Measurements from ENCODE around the gene CTSF. TPM values are rescaled to one million over a fixed set of nuclear protein-coding genes. Genes with fewer than 3 reads are reported as not detected.
"Not testable (repeated sequence)": the region's sequence is repeated elsewhere in the genome, so short reads cannot be mapped to it uniquely, and the experiment has no call there.

Gene CTSF
- total RNA-seq, 1 experiment from 2014 or later = 4.5 TPM

GRCh38 chr11:66541892-66542291 is 26.5 kb downstream of the CTSF start:
- H3K9me3 ChIP-seq (replicated peaks) = no peaks in the 10 kb centered on the region
- H3K27ac ChIP-seq = no peak overlapping the region
- no peak overlapping the region for H3K4me3 ChIP-seq
- no peak for DNase-seq
- H3K27me3 ChIP-seq = no peaks in the 10 kb centered on the region
- no peaks in the 10 kb centered on the region for H3K4me1 ChIP-seq
- H3K36me3 ChIP-seq = no peaks in the 10 kb centered on the region

- H3K4me3 ChIP-seq; H3K9me3 ChIP-seq (replicated peaks); H3K27me3 ChIP-seq; H3K36me3 ChIP-seq; H3K4me1 ChIP-seq; H3K27ac ChIP-seq; DNase-seq: not testable (repeated sequence)
Measured at GRCh38 chr11:66540598-66540997, 27.8 kb downstream of the CTSF start.

- Histone ChIP-seq H3K4me3 (no peak overlapping the region), H3K27ac (no peak overlapping the region), H3K9me3 (replicated peaks) (no peaks in the 10 kb centered on the region), H3K4me1 (no peaks in the 10 kb centered on the region), H3K27me3 (no peaks in the 10 kb centered on the region), H3K36me3 (no peaks in the 10 kb centered on the region)
- DNase-seq = no peak
Measured at GRCh38 chr11:66539870-66540213, 28.6 kb downstream of the CTSF start.

- Histone ChIP-seq H3K27ac (no peak overlapping the region), H3K4me3 (no peak overlapping the region), H3K4me1 (no peaks in the 10 kb centered on the region), H3K27me3 (no peaks in the 10 kb centered on the region), H3K9me3 (replicated peaks) (no peaks in the 10 kb centered on the region), H3K36me3 (no peaks in the 10 kb centered on the region)
- DNase-seq = no peak
Measured at GRCh38 chr11:66539170-66539869, 29.1 kb downstream of the CTSF start.

GRCh38 chr11:66532784-66533183 is 35.6 kb downstream of the CTSF start:
- H3K9me3 ChIP-seq (replicated peaks) = no peaks in the 10 kb centered on the region

GRCh38 chr11:66531841-66532240 is 36.6 kb downstream of the CTSF start:
- no peak for DNase-seq
- H3K4me3 ChIP-seq = no peak overlapping the region
- H3K27ac ChIP-seq = no peak overlapping the region
- no peaks in the 10 kb centered on the region for H3K36me3 ChIP-seq
- no peaks in the 10 kb centered on the region for H3K4me1 ChIP-seq
- H3K27me3 ChIP-seq = no peaks in the 10 kb centered on the region
- no peaks in the 10 kb centered on the region for H3K9me3 ChIP-seq (replicated peaks)

More at GRCh38 chr11:66532784-66533183, 35.6 kb downstream of the CTSF start:
- DNase-seq = no peak
- Histone ChIP-seq H3K4me1 (no peaks in the 10 kb centered on the region), H3K27ac (no peak overlapping the region), H3K36me3 (no peaks in the 10 kb centered on the region), H3K4me3 (no peak overlapping the region), H3K27me3 (no peaks in the 10 kb centered on the region)

- Histone ChIP-seq H3K4me3 (no peak overlapping the region), H3K27ac (no peak overlapping the region), H3K36me3 (no peaks in the 10 kb centered on the region), H3K27me3 (no peaks in the 10 kb centered on the region), H3K9me3 (replicated peaks) (no peaks in the 10 kb centered on the region), H3K4me1 (no peaks in the 10 kb centered on the region)
- DNase-seq = no peak
Measured at GRCh38 chr11:66530927-66531709, 37.3 kb downstream of the CTSF start.

GRCh38 chr11:66529655-66530054 is 38.8 kb downstream of the CTSF start:
- Histone ChIP-seq H3K27me3 (no peaks in the 10 kb centered on the region), H3K4me1 (no peaks in the 10 kb centered on the region), H3K4me3 (no peak overlapping the region), H3K36me3 (no peaks in the 10 kb centered on the region), H3K9me3 (replicated peaks) (no peaks in the 10 kb centered on the region), H3K27ac (no peak overlapping the region)
- no peak for DNase-seq

- no peak overlapping the region for H3K4me3 ChIP-seq
- H3K36me3 ChIP-seq = no peaks in the 10 kb centered on the region
- DNase-seq = no peak
- no peaks in the 10 kb centered on the region for H3K27me3 ChIP-seq
- no peaks in the 10 kb centered on the region for H3K9me3 ChIP-seq (replicated peaks)
- no peak overlapping the region for H3K27ac ChIP-seq
- H3K4me1 ChIP-seq = no peaks in the 10 kb centered on the region
Measured at GRCh38 chr11:66529069-66529468, 39.3 kb downstream of the CTSF start.

GRCh38 chr11:66524304-66525040 is 43.9 kb downstream of the CTSF start:
- Histone ChIP-seq H3K36me3 (no peaks in the 10 kb centered on the region), H3K27me3 (no peaks in the 10 kb centered on the region), H3K27ac (no peak overlapping the region), H3K9me3 (replicated peaks) (no peaks in the 10 kb centered on the region), H3K4me1 (no peaks in the 10 kb centered on the region), H3K4me3 (no peak overlapping the region)
- DNase-seq = no peak

- Histone ChIP-seq H3K9me3 (replicated peaks) (no peaks in the 10 kb centered on the region), H3K4me3 (no peak overlapping the region), H3K4me1 (no peaks in the 10 kb centered on the region), H3K27ac (no peak overlapping the region), H3K36me3 (no peaks in the 10 kb centered on the region), H3K27me3 (no peaks in the 10 kb centered on the region)
- DNase-seq = no peak
Measured at GRCh38 chr11:66523611-66524010, 44.8 kb downstream of the CTSF start.

Other genes starting within 250 kb of the CTSF start
- 1.2 and 1.6 TPM in 2 replicates for gene RIN1, start 232.2 kb downstream of the CTSF start, total RNA-seq (2014; rRNA removed; shearing (Covaris generic))
- gene BRMS1, start 223.5 kb downstream of the CTSF start, total RNA-seq (2014; rRNA removed; shearing (Covaris generic)) = 40.5 and 42.9 TPM in 2 replicates
- 7.7 and 8.0 TPM in 2 replicates for gene B4GAT1, start 221.0 kb downstream of the CTSF start, total RNA-seq (2014; rRNA removed; shearing (Covaris generic))
- 2.6 TPM in 2 replicates for gene SLC29A2, start 196.8 kb downstream of the CTSF start, total RNA-seq (2014; rRNA removed; shearing (Covaris generic))
- not detected in 2 replicates for gene NPAS4, start 147.6 kb downstream of the CTSF start, total RNA-seq (2014; rRNA removed; shearing (Covaris generic))
- gene MRPL11, start 129.8 kb downstream of the CTSF start, total RNA-seq (2014; rRNA removed; shearing (Covaris generic)) = 86.7 and 102 TPM in 2 replicates
- 5.1 and 6.9 TPM in 2 replicates for gene PELI3, start 101.7 kb downstream of the CTSF start, total RNA-seq (2014; rRNA removed; shearing (Covaris generic))
- 30.1 and 33.4 TPM in 2 replicates for gene DPP3, start 88.2 kb downstream of the CTSF start, total RNA-seq (2014; rRNA removed; shearing (Covaris generic))
- gene BBS1, start 58.0 kb downstream of the CTSF start, total RNA-seq (2014; rRNA removed; shearing (Covaris generic)) = 11.0 and 13.6 TPM in 2 replicates
- 2.6 and 3.1 TPM in 2 replicates for gene ZDHHC24, start 22.6 kb downstream of the CTSF start, total RNA-seq (2014; rRNA removed; shearing (Covaris generic))
- not detected in 2 replicates for gene ACTN3, start 21.7 kb downstream of the CTSF start, total RNA-seq (2014; rRNA removed; shearing (Covaris generic))
- 0.23 and 0.43 TPM in 2 replicates for gene CCDC87, start 24.5 kb upstream of the CTSF start, total RNA-seq (2014; rRNA removed; shearing (Covaris generic))
- 10.3 and 15.3 TPM in 2 replicates for gene CCS, start 24.6 kb upstream of the CTSF start, total RNA-seq (2014; rRNA removed; shearing (Covaris generic))
- gene RBM14, start 48.0 kb upstream of the CTSF start, total RNA-seq (2014; rRNA removed; shearing (Covaris generic)) = 68.7 and 70.5 TPM in 2 replicates
- 154 and 155 TPM in 2 replicates for gene RBM4, start 70.1 kb upstream of the CTSF start, total RNA-seq (2014; rRNA removed; shearing (Covaris generic))
- gene RBM4B, start 109.3 kb upstream of the CTSF start, total RNA-seq (2014; rRNA removed; shearing (Covaris generic)) = 23.7 and 24.7 TPM in 2 replicates
- 4.8 and 8.5 TPM in 2 replicates for gene SPTBN2, start 160.6 kb upstream of the CTSF start, total RNA-seq (2014; rRNA removed; shearing (Covaris generic))